Activated B cell treated with CpG ODN at 0.5 μM for 24 hours (primary cell): ENCODE data around the gene IL18BP. TPM values are rescaled to one million over a fixed set of nuclear protein-coding genes. Genes with fewer than 3 reads are reported as not detected.

Experiments
- ATAC-seq: fragments of 200-7000 bp; cut with Tn5 transposase; one replicate; pipeline ENCODE4 v1.10.0; 2021; ENCODE audit warnings: low read depth, mild to moderate bottlenecking, moderate library complexity
- CTCF ChIA-PET: fragments of 350-600 bp; sonication (Branson Sonifier 250); formaldehyde crosslinking; loops from one replicate; lab custom pipeline; 2021; ENCODE audit warnings: antibody characterized with exemption; lab: Charles Lee
- POLR2A ChIA-PET: fragments of 350-600 bp; sonication (Branson Sonifier 250); formaldehyde crosslinking; loops from one replicate; lab custom pipeline; 2021; ENCODE audit warnings: antibody characterized with exemption; lab: Charles Lee
- DNase-seq: peaks from one replicate; pipeline ENCODE4 v3.0.0; 2022
- H3K27ac Mint-ChIP-seq: one replicate; pipeline ENCODE4 v1.8.0; 2020; ENCODE audit warnings: mixed read lengths
- H3K27me3 Mint-ChIP-seq: one replicate; pipeline ENCODE4 v1.8.0; 2021; ENCODE audit warnings: mixed read lengths
- H3K36me3 Mint-ChIP-seq: one replicate; pipeline ENCODE4 v1.8.0; 2021; ENCODE audit warnings: low read depth, mixed read lengths
- H3K4me1 Mint-ChIP-seq: one replicate; pipeline ENCODE4 v1.8.0; 2021; ENCODE audit warnings: mixed read lengths
- H3K4me3 Mint-ChIP-seq: one replicate; pipeline ENCODE4 v1.8.0; 2020; ENCODE audit warnings: mild to moderate bottlenecking, mixed read lengths
- H3K9me3 Mint-ChIP-seq: one replicate; pipeline ENCODE4 v1.8.0; 2020; ENCODE audit warnings: mixed read lengths
- CTCF ChIP-seq: fragments of 200-600 bp; IDR thresholded peaks from one replicate; pipeline ENCODE4 v1.8.0; 2022; ENCODE audit warnings: antibody characterized with exemption, mild to moderate bottlenecking
- intact Hi-C: fragments of 100-400 bp; cut with micrococcal nuclease; formaldehyde crosslinking; loops from one replicate; pipeline ENCODE4 v1.15.1; 2024
- total RNA-seq: library from RNA; stranded (reverse); gene quantifications from 2 replicates; pipeline ENCODE4 v1.2.3, GENCODE V29; 2022

Gene IL18BP
- total RNA-seq, 1 donor from 2014 or later = 27.5 TPM

- intact Hi-C loops = no loop called here
- ATAC-seq (no peak), DNase-seq (no peak)
- peaks cover 65% of the 10 kb centered on the region for H3K36me3 Mint-ChIP-seq
- no peak overlapping the region for H3K4me3 Mint-ChIP-seq
- CTCF ChIA-PET = no interaction called here
- no peak for TF ChIP-seq CTCF
- no peaks in the 10 kb centered on the region for H3K27me3 Mint-ChIP-seq
- H3K9me3 Mint-ChIP-seq = no peaks in the 10 kb centered on the region
- POLR2A ChIA-PET = interaction anchor here (2.1 kb wide), 1 partner anchor 73 kb away, joined by 4 read pairs; the partner anchor contains the start of genes RNF121 and XNDC1N
- H3K27ac Mint-ChIP-seq = peak overlapping the region; percentile 20
- H3K4me1 Mint-ChIP-seq = peaks cover 35% of the 10 kb centered on the region
Observed at GRCh38 chr11:72001285-72001684, 2.6 kb downstream of the IL18BP start.

GRCh38 chr11:72001834-72002591 is 3.3 kb downstream of the IL18BP start:
- H3K9me3 Mint-ChIP-seq = no peaks in the 10 kb centered on the region
- no peak overlapping the region for H3K4me3 Mint-ChIP-seq
- H3K36me3 Mint-ChIP-seq = peaks cover 68% of the 10 kb centered on the region
- intact Hi-C loops = no loop called here
- ChIA-PET CTCF (no interaction called here), POLR2A (interaction anchor here (2.1 kb wide), 1 partner anchor 73 kb away, joined by 4 read pairs; the partner anchor contains the start of genes RNF121 and XNDC1N)
- TF ChIP-seq CTCF = no peak
- no peak for ATAC-seq
- peaks cover 30% of the 10 kb centered on the region for H3K4me1 Mint-ChIP-seq
- no peaks in the 10 kb centered on the region for H3K27me3 Mint-ChIP-seq
- peak overlapping the region; percentile 30 for H3K27ac Mint-ChIP-seq
- DNase-seq = no peak

- peak overlapping the region; percentile 30 for H3K27ac Mint-ChIP-seq
- intact Hi-C loops = no loop called here
- peaks cover 77% of the 10 kb centered on the region for H3K36me3 Mint-ChIP-seq
- peaks cover 26% of the 10 kb centered on the region for H3K4me1 Mint-ChIP-seq
- no peak overlapping the region for H3K4me3 Mint-ChIP-seq
- no peaks in the 10 kb centered on the region for H3K27me3 Mint-ChIP-seq
- TF ChIP-seq CTCF = no peak
- CTCF ChIA-PET = no interaction called here
- POLR2A ChIA-PET = interaction anchor here (1.4 kb wide), 1 partner anchor 74 kb away, joined by 4 read pairs; the partner anchor contains the start of genes RNF121 and XNDC1N
- H3K9me3 Mint-ChIP-seq = no peaks in the 10 kb centered on the region
- ATAC-seq (no peak), DNase-seq (no peak)
Observed at GRCh38 chr11:72002841-72003775, 4.4 kb downstream of the IL18BP start.

GRCh38 chr11:72003776-72004171 is 5.1 kb downstream of the IL18BP start:
- no peak for TF ChIP-seq CTCF
- ATAC-seq (no peak), DNase-seq (no peak)
- POLR2A ChIA-PET = interaction anchor here (1.4 kb wide), 1 partner anchor 75 kb away, joined by 4 read pairs; the partner anchor contains the start of genes RNF121 and XNDC1N
- no peak overlapping the region for H3K4me3 Mint-ChIP-seq
- CTCF ChIA-PET = interaction anchor here (0.9 kb wide), 1 partner anchor 12 kb away, joined by 3 read pairs; no protein-coding TSS in a partner anchor
- peaks cover 19% of the 10 kb centered on the region for H3K4me1 Mint-ChIP-seq
- no peak overlapping the region for H3K27ac Mint-ChIP-seq
- intact Hi-C loops = no loop called here
- H3K9me3 Mint-ChIP-seq = no peaks in the 10 kb centered on the region
- H3K27me3 Mint-ChIP-seq = no peaks in the 10 kb centered on the region
- H3K36me3 Mint-ChIP-seq = peaks cover 84% of the 10 kb centered on the region
